SH-SY5Y (cell line): ENCODE results near the gene FAM83F.

Source experiments
- GATA2 ChIP-seq: IDR thresholded peaks from 2 replicates; pipeline ENCODE4 v1.6.1; 2011; ENCODE audit warnings: mild to moderate bottlenecking, low read depth, low read length
- GATA3 ChIP-seq: IDR thresholded peaks from 2 replicates; pipeline ENCODE4 v1.6.1; 2011; ENCODE audit warnings: low read depth, mild to moderate bottlenecking, low read length, moderate library complexity

DNA sequence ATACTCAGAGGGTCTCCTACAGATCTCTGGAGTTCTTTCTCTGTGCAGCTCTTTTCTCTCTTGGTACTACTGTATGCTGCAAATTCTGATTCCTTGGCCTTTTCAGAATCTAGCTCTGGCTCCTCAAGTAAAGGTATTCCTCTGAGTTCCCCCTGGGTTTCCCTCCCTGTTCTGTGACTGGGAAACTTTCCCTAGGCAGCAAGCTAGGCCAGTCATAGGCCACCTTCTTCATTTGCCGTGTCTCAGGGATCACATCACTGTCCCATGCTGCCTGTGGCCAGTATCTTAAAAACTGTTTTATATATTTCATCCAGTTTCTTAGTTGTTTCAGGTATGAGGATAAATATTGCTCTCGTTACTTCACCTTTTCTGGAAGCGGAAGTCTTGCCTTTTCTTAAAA lies 71.2 kb downstream of the FAM83F start:
- TF ChIP-seq GATA2 (no peak), GATA3 (no peak)
